K562 (cell line): ENCODE data around the gene PCDHGB1. TPM values are rescaled to one million over a fixed set of nuclear protein-coding genes. Genes with fewer than 3 reads are reported as not detected.

ENCODE experiments used
- ATAC-seq: fragments of 200-7000 bp; cut with Tn5 transposase; 3 replicates; pipeline ENCODE4 v1.9.1; 2020; ENCODE audit warnings: moderate library complexity
- BruUV-seq: library from RNA; stranded (reverse); fragments of 400-500 nt; replicated peaks from 2 replicates; lab custom pipeline; 2021; lab: Mats Ljungman, UMichigan
- CTCF ChIA-PET: fragments of 300-600 bp; formaldehyde crosslinking; extraction: SDS; loops from one replicate; lab custom pipeline; 2021; ENCODE audit warnings: low intra/inter-chr PET ratio; lab: Yijun Ruan, JAX
- POLR2A ChIA-PET: fragments of 300-600, 350-650 bp; sonication (Branson Sonifier 250); formaldehyde crosslinking; extraction: SDS; loops from one replicate; lab custom pipeline; 2021; ENCODE audit warnings: antibody characterized with exemption, inconsistent platforms; lab: Yijun Ruan, JAX
- DNase-seq, 4 experiments: peaks; one replicate each; pipeline versions ENCODE4 v3.0.0 to v3.0.0-alpha.2; 2011 to 2018; ENCODE audit warnings: low spot score in 3 of 4, mixed read lengths in 3 of 4; ENCODE audit errors: extremely low read depth in 1 of 4
- FAIRE-seq: peaks from 2 replicates; lab custom pipeline; 2011; peaks lifted over from hg19 to GRCh38; lab: Jason Lieb, UNC
- H2AFZ ChIP-seq: 2 replicates; pipeline ENCODE4 v1.6.0; 2011; ENCODE audit warnings: low read depth, low read length, control low read depth, inconsistent platforms
- H3K27ac ChIP-seq: fragments of 200-600 bp; 3 replicates; pipeline ENCODE4 v1.8.0; 2011; ENCODE audit warnings: low read depth, mild to moderate bottlenecking, control low read depth, inconsistent platforms, low read length, moderate library complexity, mixed read lengths; ENCODE audit errors: extremely low read depth
- H3K27me3 ChIP-seq, 2 experiments: fragments of 300-600 bp in 1 of 2; 2 replicates in 1 of 2; 3 replicates in 1 of 2; pipeline versions ENCODE4 v1.6.0 to v1.8.0; 2011; ENCODE audit warnings: inconsistent platforms in 2 of 2, low read length in 2 of 2, mild to moderate bottlenecking in 1 of 2, mixed read lengths in 1 of 2, moderate library complexity in 1 of 2; ENCODE audit not compliant: control insufficient read depth in 2 of 2, insufficient read depth in 2 of 2
- H3K36me3 ChIP-seq: fragments of 300-600 bp; 3 replicates; pipeline ENCODE4 v1.8.0; 2011; ENCODE audit warnings: mild to moderate bottlenecking, low read length, inconsistent platforms; ENCODE audit not compliant: control insufficient read depth, insufficient read depth
- H3K4me1 ChIP-seq, 2 experiments: fragments of 200-600 bp in 1 of 2; replicated peaks in 1 of 2; 2 replicates in 1 of 2; 3 replicates in 1 of 2; pipeline versions ENCODE4 v1.5.1 to v1.8.0; 2011; ENCODE audit warnings: inconsistent platforms in 2 of 2, low read length in 2 of 2, mild to moderate bottlenecking in 1 of 2, mixed read lengths in 1 of 2, moderate library complexity in 1 of 2; ENCODE audit not compliant: control insufficient read depth in 2 of 2, insufficient read depth in 2 of 2
- H3K4me2 ChIP-seq: 2 replicates; pipeline ENCODE4 v1.6.1; 2011; ENCODE audit warnings: low read length, control low read depth, inconsistent platforms, mixed read lengths; ENCODE audit not compliant: insufficient read depth
- H3K4me3 ChIP-seq: fragments of 200-600 bp; sonication (generic), shearing (Covaris generic); 2 replicates; pipeline ENCODE4 v1.5.1; 2016; ENCODE audit warnings: control low read depth, inconsistent platforms
- H3K79me2 ChIP-seq: fragments of 200-600 bp; 3 replicates; pipeline ENCODE4 v1.8.0; 2011; ENCODE audit warnings: low read length, inconsistent platforms; ENCODE audit not compliant: control insufficient read depth, insufficient read depth
- H3K9ac ChIP-seq, 2 experiments: 2 replicates each; pipeline versions ENCODE4 v1.6.0 to v1.6.1; 2011; ENCODE audit warnings: low read depth in 2 of 2, low read length in 2 of 2, control low read depth in 1 of 2, inconsistent platforms in 1 of 2, mild to moderate bottlenecking in 1 of 2, mixed read lengths in 1 of 2; ENCODE audit not compliant: insufficient read depth in 1 of 2
- H3K9me1 ChIP-seq: one replicate; pipeline ENCODE4 v1.6.0; 2011; ENCODE audit warnings: inconsistent platforms, mild to moderate bottlenecking, low read length, moderate library complexity; ENCODE audit not compliant: control insufficient read depth, insufficient read depth
- H3K9me3 ChIP-seq: replicated peaks from 2 replicates; pipeline ENCODE4 v1.5.1; 2011; ENCODE audit warnings: low read depth, low read length, inconsistent platforms; ENCODE audit not compliant: control insufficient read depth, insufficient read depth
- H4K20me1 ChIP-seq: replicated peaks from 2 replicates; pipeline ENCODE4 v1.6.1; 2011; ENCODE audit warnings: low read length, inconsistent platforms, mixed read lengths; ENCODE audit not compliant: control insufficient read depth, insufficient read depth
- CTCF ChIP-seq, 3 experiments: IDR thresholded peaks in 2 of 3; conservative IDR thresholded peaks in 1 of 3; 2 replicates each; pipeline ENCODE4 v1.5.1; 2011 to 2012; ENCODE audit warnings: low read length in 3 of 3, mild to moderate bottlenecking in 3 of 3, control low read depth in 2 of 3, improper control_type of control experiment in 1 of 3, inconsistent platforms in 1 of 3, low read depth in 1 of 3, mixed read lengths in 1 of 3, moderate library complexity in 1 of 3; ENCODE audit not compliant: insufficient read depth in 2 of 3
- DDX20 ChIP-seq: fragments of 450-650 bp; IDR thresholded peaks from 2 replicates; pipeline ENCODE4 v1.6.1; 2016; ENCODE audit warnings: missing genetic modification characterization, low read depth, mild to moderate bottlenecking, missing compliant biosample characterization, moderate library complexity
- L3MBTL2 ChIP-seq: fragments of 450-650 bp; IDR thresholded peaks from 2 replicates; pipeline ENCODE4 v1.6.1; 2016; ENCODE audit warnings: mild to moderate bottlenecking, moderate library complexity
- SMARCC2 ChIP-seq: fragments of 450-650 bp; IDR thresholded peaks from 2 replicates; pipeline ENCODE4 v1.6.1; 2017; ENCODE audit warnings: antibody characterized with exemption, moderate library complexity, mild to moderate bottlenecking, low read depth
- YY1 ChIP-seq, 3 experiments: IDR thresholded peaks; 2 replicates each; pipeline ENCODE4 v1.6.1; 2011; ENCODE audit warnings: low read length in 2 of 3, mild to moderate bottlenecking in 2 of 3, moderate library complexity in 2 of 3, borderline replicate concordance in 1 of 3, control low read depth in 1 of 3, low read depth in 1 of 3; ENCODE audit not compliant: insufficient read depth in 3 of 3, insufficient replicate concordance in 2 of 3, control insufficient read depth in 1 of 3, insufficient read length in 1 of 3; ENCODE audit errors: extremely low read depth in 1 of 3
- ZFPM2 ChIP-seq: fragments of 250-450 bp; sonication (Bioruptor Pico); IDR thresholded peaks from 2 replicates; pipeline ENCODE4 v1.5.1; 2022; ENCODE audit warnings: mild to moderate bottlenecking
- WGBS: fragments of 100-300 bp; shearing (Covaris generic); methylation state at CpG from one replicate; pipeline ENCODE4 v1.1.6; 2016; ENCODE audit warnings: low coverage, mixed read lengths; ENCODE audit not compliant: insufficient coverage; ENCODE audit errors: missing lambda C conversion rate; 5-methylcytosine and 5-hydroxymethylcytosine counted together
- in situ Hi-C: fragments of 300-500 bp; cut with MboI; formaldehyde crosslinking; loops from 4 replicates; pipeline ENCODE4 v1.15.0; 2018; ENCODE audit warnings: inconsistent platforms, mixed read lengths
- intact Hi-C: fragments of 100-400 bp; cut with micrococcal nuclease; formaldehyde crosslinking; loops from 2 replicates; pipeline ENCODE4 v1.14.2; 2022
- polyA plus RNA-seq, 8 experiments: library from polyadenylated mRNA; depleted of rRNA in 4 of 8; stranded (reverse) in 5 of 8; unstranded in 3 of 8; fragments of >200 nt; fragmentation: Nextera tagmentation in 2 of 8; fragmentation: Illumina TruSeq in 1 of 8; extraction: Ambion mirVana in 2 of 8; extraction: Trizol in 1 of 8; gene quantifications; 2 replicates each; pipeline versions ENCODE4 v1.2.1 to v1.2.3, GENCODE V29; 2011 to 2014; ENCODE audit warnings: inconsistent platforms in 1 of 8, missing spikeins in 1 of 8
- total RNA-seq, 7 experiments: library from RNA; depleted of rRNA in 6 of 7; stranded (reverse); fragments of >200 nt in 6 of 7; fragmentation: Illumina TruSeq in 2 of 7; extraction: Trizol in 2 of 7; gene quantifications; 2 replicates each; pipeline versions ENCODE4 v1.2.1 to v1.2.3, GENCODE V29; 2011 to 2021; ENCODE audit warnings: low replicate concordance in 1 of 7

PCDHGB1 gene
- total and polyA plus RNA-seq, 9 of the 15 experiments (the other 6 are each of a cell fraction or from before 2014, with no cell fraction given), result 0.06 to 0.20 (median 0.07) TPM; not detected in 2

DNA sequence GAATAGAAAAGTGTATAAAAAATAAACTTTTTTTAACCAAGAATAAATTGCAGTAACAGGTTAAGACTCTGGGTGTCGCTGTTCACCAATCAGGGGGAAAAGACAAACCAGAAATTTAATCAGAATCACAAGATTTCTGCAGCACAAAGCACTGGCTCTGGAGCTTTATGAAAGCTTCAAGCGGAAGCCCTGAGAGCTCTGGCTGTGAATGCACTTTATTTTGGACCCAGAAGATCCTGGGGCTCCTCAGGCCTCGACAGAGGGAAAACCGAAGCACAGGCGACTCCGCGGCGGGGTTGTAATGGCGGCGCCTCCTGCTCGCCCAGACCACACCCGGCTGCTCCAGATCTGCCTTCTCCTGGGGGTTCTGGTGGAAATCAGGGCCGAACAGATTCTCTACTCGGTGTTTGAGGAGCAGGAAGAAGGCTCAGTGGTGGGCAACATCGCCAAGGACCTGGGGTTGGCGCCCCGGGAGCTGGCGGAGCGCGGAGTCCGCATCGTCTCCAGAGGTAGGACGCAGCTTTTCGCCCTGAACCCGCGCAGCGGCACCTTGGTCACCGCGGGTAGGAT is 5.1 kb downstream of the PCDHGB1 start, which contains the start of gene PCDHGA4:
PCDHGA4 (plus strand) TSS at position 122 of the 570 bp plus-strand sequence; CDS start at position 209, 87 bp downstream.
- intact Hi-C loops, result no loop called here
- TSS peak; percentile 26 for BruUV-seq
- CTCF ChIA-PET, result interaction anchor here (0.7 to 1.1 kb wide), 2 partner anchors 105 to 206 kb away, joined by 3 read pairs; no protein-coding TSS in a partner anchor
- TF ChIP-seq ZFPM2 (CRISPR knock-in tag), result no peak
- TF ChIP-seq L3MBTL2, result peak; percentile 62; the same call in 1 of the 2 replicates
- TF ChIP-seq YY1 (IDR thresholded peaks at IDR 0.05; ENCODE audit: borderline replicate concordance in 1 of 3, control insufficient read depth in 1 of 3, extremely low read depth in 1 of 3, insufficient read depth in 3 of 3, insufficient read length in 1 of 3, insufficient replicate concordance in 2 of 3, low read depth in 1 of 3, low read length in 2 of 3), result peak in 2 of 3 experiments; percentile 20 to 64
- no peak for TF ChIP-seq DDX20 (tag)
- peak; percentile 47 to 69 (median 64); a peak in 4 of 6 replicates for TF ChIP-seq CTCF (IDR thresholded peaks at IDR 0.05 in 2 of 3, conservative IDR thresholded peaks at IDR 0.05 in 1 of 3; ENCODE audit: insufficient read depth in 2 of 3, low read depth in 1 of 3, low read length in 3 of 3)
- TF ChIP-seq SMARCC2, result no peak

More for the DNA sequence above, 5.1 kb downstream of the PCDHGB1 start, which contains the start of gene PCDHGA4:
- H3K4me2 ChIP-seq, result peak within 1 kb of the TSS; percentile 32
- H3K4me1 ChIP-seq, result peaks cover 3 to 12% of the 10 kb centered on the region in 2 experiments; a peak in 3 of 5 replicates
- H3K79me2 ChIP-seq, result no peaks in the 10 kb centered on the region
- POLR2A ChIA-PET, result interaction anchor here (1.0 to 1.5 kb wide), 3 partner anchors 9 to 163 kb away, joined by 3 to 5 read pairs (median 3); partner anchors contain the start of gene PCDHGA5
- H3K9ac ChIP-seq, result peak within 1 kb of the TSS in 1 of 2 experiments; percentile 50; a peak in 2 of 4 replicates
- peak within 1 kb of the TSS; percentile 28 for H3K4me3 ChIP-seq
- no peak within 1 kb of the TSS for H3K27ac ChIP-seq
- no peaks in the 10 kb centered on the region for H3K9me1 ChIP-seq
- peaks cover 0 to 20% of the 10 kb centered on the region in 2 experiments; a peak in 2 of 5 replicates for H3K27me3 ChIP-seq
- DNase-seq, result peak in 1 of 4 experiments; percentile 15
- no peaks in the 10 kb centered on the region for H4K20me1 ChIP-seq
- 16% methylated on average over 29 of the region's 29 CpGs for WGBS
- no peak for FAIRE-seq
- no peaks in the 10 kb centered on the region for H3K36me3 ChIP-seq
- ATAC-seq, result peak; percentile 45; the same call in 1 of the 3 replicates
- in situ Hi-C loops, result no loop called here
- H3K9me3 ChIP-seq, result no peaks in the 10 kb centered on the region
- peak within 1 kb of the TSS; percentile 59; the same call in 1 of the 2 replicates for H2AFZ ChIP-seq
